Activated CD8-positive, alpha-beta T cell treated with anti-CD3 and anti-CD28 coated beads for 36 hours (primary cell): ENCODE results near the gene CDH12. TPM values are rescaled to one million over a fixed set of nuclear protein-coding genes. Genes with fewer than 3 reads are reported as not detected.
"Not testable (repeated sequence)": the region's sequence is repeated elsewhere in the genome, so short reads cannot be mapped to it uniquely, and the experiment has no call there.

Experiments
- ATAC-seq: fragments of 200-7000 bp; cut with Tn5 transposase; one replicate; pipeline ENCODE4 v1.10.0; 2021; ENCODE audit warnings: mild to moderate bottlenecking, moderate library complexity
- CTCF ChIA-PET: fragments of 350-600 bp; sonication (Branson Sonifier 250); formaldehyde crosslinking; loops from one replicate; lab custom pipeline; 2021; ENCODE audit warnings: antibody characterized with exemption; lab: Charles Lee
- POLR2A ChIA-PET: fragments of 350-600 bp; sonication (Branson Sonifier 250); formaldehyde crosslinking; loops from one replicate; lab custom pipeline; 2021; ENCODE audit warnings: antibody characterized with exemption; lab: Charles Lee
- DNase-seq: peaks from one replicate; pipeline ENCODE4 v3.0.0-alpha.2; 2020
- H3K27ac Mint-ChIP-seq: one replicate; pipeline ENCODE4 v1.8.0; 2021; ENCODE audit warnings: mild to moderate bottlenecking, mixed read lengths
- H3K27me3 Mint-ChIP-seq: one replicate; pipeline ENCODE4 v1.8.0; 2021; ENCODE audit warnings: mixed read lengths
- H3K36me3 Mint-ChIP-seq: one replicate; pipeline ENCODE4 v1.8.0; 2021; ENCODE audit warnings: low read depth, mixed read lengths
- H3K4me1 Mint-ChIP-seq: one replicate; pipeline ENCODE4 v1.8.0; 2021; ENCODE audit warnings: low read depth, mixed read lengths
- H3K4me3 Mint-ChIP-seq: one replicate; pipeline ENCODE4 v1.8.0; 2021; ENCODE audit warnings: mild to moderate bottlenecking, moderate library complexity, mixed read lengths
- H3K9me3 Mint-ChIP-seq: one replicate; pipeline ENCODE4 v1.8.0; 2021; ENCODE audit warnings: mixed read lengths
- CTCF ChIP-seq: fragments of 200-600 bp; IDR thresholded peaks from one replicate; pipeline ENCODE4 v1.8.0; 2022; ENCODE audit warnings: antibody characterized with exemption, mild to moderate bottlenecking
- intact Hi-C: fragments of 100-400 bp; cut with micrococcal nuclease; formaldehyde crosslinking; loops from one replicate; pipeline ENCODE4 v1.10.0; 2022
- total RNA-seq, 2 experiments: library from RNA; stranded (reverse); gene quantifications; one replicate each; pipeline ENCODE4 v1.2.3, GENCODE V29; 2021

Gene CDH12
- total RNA-seq, 2 experiments from 2014 or later, result not detected

GRCh38 chr5:22293147-22293546 is 560.0 kb downstream of the CDH12 start:
- Mint-ChIP-seq H3K4me3 (no peak overlapping the region), H3K9me3 (peaks cover 35% of the 10 kb centered on the region), H3K4me1 (no peaks in the 10 kb centered on the region), H3K36me3 (no peaks in the 10 kb centered on the region), H3K27me3 (no peaks in the 10 kb centered on the region), H3K27ac (no peak overlapping the region)
- POLR2A ChIA-PET, result no interaction called here
- ATAC-seq, result no peak
- no peak for DNase-seq
- TF ChIP-seq CTCF, result no peak
- CTCF ChIA-PET, result no interaction called here
- intact Hi-C loops, result no loop called here

GRCh38 chr5:22278164-22278563 is 575.0 kb downstream of the CDH12 start:
- intact Hi-C loops, result no loop called here
- POLR2A ChIA-PET, result no interaction called here
- CTCF ChIA-PET, result no interaction called here
- Mint-ChIP-seq H3K4me1 (no peaks in the 10 kb centered on the region), H3K36me3 (no peaks in the 10 kb centered on the region), H3K9me3 (peaks cover 4% of the 10 kb centered on the region), H3K27ac (no peak overlapping the region), H3K27me3 (no peaks in the 10 kb centered on the region), H3K4me3 (no peak overlapping the region)
- TF ChIP-seq CTCF, result no peak
- no peak for DNase-seq
- no peak for ATAC-seq

- Mint-ChIP-seq H3K27ac (no peak overlapping the region), H3K9me3 (peaks cover 4% of the 10 kb centered on the region), H3K4me3 (no peak overlapping the region), H3K36me3 (no peaks in the 10 kb centered on the region), H3K4me1 (no peaks in the 10 kb centered on the region), H3K27me3 (no peaks in the 10 kb centered on the region)
- CTCF ChIA-PET, result no interaction called here
- no peak for ATAC-seq
- POLR2A ChIA-PET, result no interaction called here
- intact Hi-C loops, result no loop called here
- no peak for DNase-seq
- no peak for TF ChIP-seq CTCF
These were observed 576.1 kb downstream of the CDH12 start for GRCh38 chr5:22277006-22277405.

- POLR2A ChIA-PET, result not testable (repeated sequence)
These were observed 587.3 kb downstream of the CDH12 start for GRCh38 chr5:22265855-22266254.

GRCh38 chr5:22258139-22258538 is 595.0 kb downstream of the CDH12 start:
- Mint-ChIP-seq H3K9me3 (peaks cover 8% of the 10 kb centered on the region), H3K4me1 (no peaks in the 10 kb centered on the region), H3K27ac (no peak overlapping the region), H3K36me3 (no peaks in the 10 kb centered on the region), H3K4me3 (no peak overlapping the region), H3K27me3 (no peaks in the 10 kb centered on the region)
- no peak for DNase-seq
- no peak for TF ChIP-seq CTCF
- ATAC-seq, result no peak
- ChIA-PET POLR2A (no interaction called here), CTCF (no interaction called here)
- intact Hi-C loops, result no loop called here

More at GRCh38 chr5:22265855-22266254, 587.3 kb downstream of the CDH12 start:
- H3K27me3 Mint-ChIP-seq, H3K36me3 Mint-ChIP-seq, H3K27ac Mint-ChIP-seq, DNase-seq, H3K9me3 Mint-ChIP-seq, intact Hi-C loops, H3K4me3 Mint-ChIP-seq, CTCF ChIA-PET, H3K4me1 Mint-ChIP-seq, ATAC-seq: not testable (repeated sequence)

- peaks cover 14% of the 10 kb centered on the region for H3K9me3 Mint-ChIP-seq
- DNase-seq (no peak), ATAC-seq (no peak)
- intact Hi-C loops, result no loop called here
- H3K36me3 Mint-ChIP-seq, result no peaks in the 10 kb centered on the region
- ChIA-PET POLR2A (no interaction called here), CTCF (no interaction called here)
- no peak for TF ChIP-seq CTCF
- no peak overlapping the region for H3K27ac Mint-ChIP-seq
- no peaks in the 10 kb centered on the region for H3K27me3 Mint-ChIP-seq
- H3K4me1 Mint-ChIP-seq, result no peaks in the 10 kb centered on the region
- no peak overlapping the region for H3K4me3 Mint-ChIP-seq
These were observed 602.6 kb downstream of the CDH12 start for GRCh38 chr5:22250528-22250927.
